ENCODE results near the gene GLYATL1.

GLYATL1 gene

DNA sequence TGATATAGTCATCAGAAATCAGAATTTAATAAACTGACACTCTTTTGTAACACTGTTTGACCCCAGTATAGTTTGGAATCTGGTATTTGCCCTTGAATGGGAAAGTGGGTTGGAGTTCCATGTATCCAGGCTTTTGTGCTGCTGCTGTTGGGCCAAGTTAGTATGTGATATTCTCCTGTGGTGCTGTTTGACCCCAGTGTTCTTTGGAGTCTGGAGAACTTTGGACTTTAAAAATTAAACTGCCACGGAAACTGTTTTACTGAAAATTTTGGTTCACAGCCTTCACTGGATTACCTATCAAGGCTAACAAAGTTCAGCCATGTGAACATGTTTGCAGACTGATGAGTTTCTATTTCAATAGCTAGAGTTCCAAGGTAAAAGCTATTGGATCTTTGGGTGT is 740 bp downstream of the GLYATL1 start:
- TF ChIP-seq SPI1 (IDR thresholded peaks at IDR 0.05; ENCODE audit: borderline replicate concordance, low read depth) = no peak
- no peak for TF ChIP-seq POLR2AphosphoS5 (IDR thresholded peaks at IDR 0.05; ENCODE audit: low read depth)
- TF ChIP-seq, protein P1, sequence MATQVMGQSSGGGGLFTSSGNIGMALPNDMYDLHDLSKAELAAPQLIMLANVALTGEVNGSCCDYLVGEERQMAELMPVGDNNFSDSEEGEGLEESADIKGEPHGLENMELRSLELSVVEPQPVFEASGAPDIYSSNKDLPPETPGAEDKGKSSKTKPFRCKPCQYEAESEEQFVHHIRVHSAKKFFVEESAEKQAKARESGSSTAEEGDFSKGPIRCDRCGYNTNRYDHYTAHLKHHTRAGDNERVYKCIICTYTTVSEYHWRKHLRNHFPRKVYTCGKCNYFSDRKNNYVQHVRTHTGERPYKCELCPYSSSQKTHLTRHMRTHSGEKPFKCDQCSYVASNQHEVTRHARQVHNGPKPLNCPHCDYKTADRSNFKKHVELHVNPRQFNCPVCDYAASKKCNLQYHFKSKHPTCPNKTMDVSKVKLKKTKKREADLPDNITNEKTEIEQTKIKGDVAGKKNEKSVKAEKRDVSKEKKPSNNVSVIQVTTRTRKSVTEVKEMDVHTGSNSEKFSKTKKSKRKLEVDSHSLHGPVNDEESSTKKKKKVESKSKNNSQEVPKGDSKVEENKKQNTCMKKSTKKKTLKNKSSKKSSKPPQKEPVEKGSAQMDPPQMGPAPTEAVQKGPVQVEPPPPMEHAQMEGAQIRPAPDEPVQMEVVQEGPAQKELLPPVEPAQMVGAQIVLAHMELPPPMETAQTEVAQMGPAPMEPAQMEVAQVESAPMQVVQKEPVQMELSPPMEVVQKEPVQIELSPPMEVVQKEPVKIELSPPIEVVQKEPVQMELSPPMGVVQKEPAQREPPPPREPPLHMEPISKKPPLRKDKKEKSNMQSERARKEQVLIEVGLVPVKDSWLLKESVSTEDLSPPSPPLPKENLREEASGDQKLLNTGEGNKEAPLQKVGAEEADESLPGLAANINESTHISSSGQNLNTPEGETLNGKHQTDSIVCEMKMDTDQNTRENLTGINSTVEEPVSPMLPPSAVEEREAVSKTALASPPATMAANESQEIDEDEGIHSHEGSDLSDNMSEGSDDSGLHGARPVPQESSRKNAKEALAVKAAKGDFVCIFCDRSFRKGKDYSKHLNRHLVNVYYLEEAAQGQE (IDR thresholded peaks at IDR 0.05; ENCODE audit: insufficient replicate concordance, low read depth) = no peak
- no peak for TF ChIP-seq GABPA (IDR thresholded peaks at IDR 0.05; ENCODE audit: low read depth)
- no peak for TF ChIP-seq CTCF (IDR thresholded peaks at IDR 0.05; ENCODE audit: insufficient read depth, low read length)
- Histone ChIP-seq H3K27me3 (ENCODE audit: insufficient read depth, poor library complexity, severe bottlenecking) (no peaks in the 10 kb centered on the region), H3K27ac (replicated peaks) (no peak overlapping the region), H3K4me3 (replicated peaks; ENCODE audit: insufficient read depth, low read length) (no peak overlapping the region)
- DNase-seq (ENCODE audit: low read depth in 1 of 2, low spot score in 1 of 2) = no peak

DNA sequence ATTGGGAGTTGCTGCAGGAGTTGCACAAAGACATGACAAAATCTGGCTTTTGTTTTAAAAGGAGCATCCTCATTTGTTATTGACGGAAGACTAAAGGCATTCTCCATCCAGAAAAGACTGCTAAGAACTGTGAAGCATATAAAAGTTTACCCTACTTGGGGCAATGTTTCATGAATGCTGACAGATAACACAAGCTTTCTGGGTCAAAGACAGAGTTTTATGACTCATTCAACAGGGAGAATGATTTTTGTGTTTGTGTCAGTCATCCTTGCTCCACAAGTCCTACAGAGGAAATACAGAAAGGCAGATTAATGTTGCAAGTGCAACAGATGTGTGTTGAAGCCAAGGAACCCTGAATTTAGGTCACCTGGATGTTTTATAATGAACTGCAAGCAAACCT is 2.5 kb downstream of the GLYATL1 start:
- no peak overlapping the region for H3K4me3 ChIP-seq (replicated peaks; ENCODE audit: insufficient read depth, low read length)
- no peak for TF ChIP-seq SPI1 (IDR thresholded peaks at IDR 0.05; ENCODE audit: borderline replicate concordance, low read depth)
- TF ChIP-seq POLR2AphosphoS5 (IDR thresholded peaks at IDR 0.05; ENCODE audit: low read depth) = no peak
- TF ChIP-seq, protein P1 (IDR thresholded peaks at IDR 0.05; ENCODE audit: insufficient replicate concordance, low read depth) = no peak
- TF ChIP-seq CTCF (IDR thresholded peaks at IDR 0.05; ENCODE audit: insufficient read depth, low read length) = no peak
- no peak for TF ChIP-seq GABPA (IDR thresholded peaks at IDR 0.05; ENCODE audit: low read depth)

DNA sequence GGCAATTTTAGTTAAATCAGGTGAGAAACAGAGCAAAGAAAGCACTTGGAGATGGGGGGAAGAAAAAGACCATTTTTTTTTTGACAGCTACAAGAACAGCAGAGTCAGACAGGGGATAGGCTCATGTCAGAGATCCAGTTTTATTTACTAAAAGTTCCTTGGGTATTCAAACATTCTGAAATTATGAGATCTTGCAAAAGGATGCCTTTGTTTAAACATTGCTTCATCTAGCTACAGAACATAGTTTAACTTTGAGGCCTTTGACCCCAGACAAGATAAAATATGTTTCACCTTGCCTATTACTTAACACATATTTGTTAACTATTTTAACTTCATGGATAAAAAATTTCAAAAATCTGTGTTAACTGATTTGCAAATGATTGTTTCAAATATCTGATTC is 6.4 kb downstream of the GLYATL1 start:
- TF ChIP-seq, protein P1 (IDR thresholded peaks at IDR 0.05; ENCODE audit: insufficient replicate concordance, low read depth) = no peak
- TF ChIP-seq POLR2AphosphoS5 (IDR thresholded peaks at IDR 0.05; ENCODE audit: low read depth) (no peak), GABPA (IDR thresholded peaks at IDR 0.05; ENCODE audit: low read depth) (no peak)
- no peak overlapping the region for H3K27ac ChIP-seq (replicated peaks)
- H3K27me3 ChIP-seq (ENCODE audit: insufficient read depth, poor library complexity, severe bottlenecking) = no peaks in the 10 kb centered on the region
- H3K4me3 ChIP-seq (replicated peaks; ENCODE audit: insufficient read depth, low read length) = no peak overlapping the region
- no peak for DNase-seq (ENCODE audit: low read depth in 1 of 2, low spot score in 1 of 2)

More for the DNA sequence above, 2.5 kb downstream of the GLYATL1 start:
- DNase-seq (ENCODE audit: low read depth in 1 of 2, low spot score in 1 of 2) = no peak
- Histone ChIP-seq H3K27me3 (ENCODE audit: insufficient read depth, poor library complexity, severe bottlenecking) (no peaks in the 10 kb centered on the region), H3K27ac (replicated peaks) (no peak overlapping the region)

All from HL-60 (cell line).